Measurements from ENCODE around the gene XCL1.

XCL1 gene

GRCh38 chr1:168621356-168621755 lies 45.0 kb downstream of the XCL1 start:
- Histone ChIP-seq H3K4ac (ENCODE audit: low read depth, low read length) (no peak overlapping the region), H3K4me3 (ENCODE audit: low read depth, low read length) (no peak overlapping the region), H3K27me3 (ENCODE audit: insufficient read depth, low read length) (no peaks in the 10 kb centered on the region), H4K8ac (ENCODE audit: low read depth, low read length) (no peak overlapping the region), H4K12ac (ENCODE audit: low read depth, low read length) (no peak overlapping the region), H3K23ac (ENCODE audit: low read length) (no peak overlapping the region), H2BK12ac (ENCODE audit: low read length) (peak overlapping the region; percentile 70), H4K91ac (ENCODE audit: low read depth, low read length) (peak overlapping the region; percentile 98), H3K4me2 (ENCODE audit: low read length) (no peak overlapping the region), H2BK120ac (ENCODE audit: insufficient read depth, low read length, poor library complexity) (peak overlapping the region; percentile 99), H3K79me1 (ENCODE audit: low read length) (peaks cover 32% of the 10 kb centered on the region), H2BK5ac (ENCODE audit: low read depth, low read length, poor library complexity) (peak overlapping the region; percentile 85), H3K9ac (ENCODE audit: low read length) (no peak overlapping the region), H3K18ac (ENCODE audit: low read length) (no peak overlapping the region), H3K9me3 (ENCODE audit: insufficient read depth, low read depth, low read length) (no peaks in the 10 kb centered on the region), H2AK5ac (ENCODE audit: low read length) (no peak overlapping the region), H3K27ac (ENCODE audit: low read depth, low read length) (peak overlapping the region; percentile 100), H3K36me3 (ENCODE audit: control insufficient read depth in 1 of 2, insufficient read depth in 2 of 2, low read length in 2 of 2) (no peaks in the 10 kb centered on the region), H2AFZ (ENCODE audit: insufficient read depth, low read length, poor library complexity) (no peak overlapping the region), H3K79me2 (ENCODE audit: control insufficient read depth, insufficient read depth, low read length, poor library complexity) (no peaks in the 10 kb centered on the region), H3K4me1 (ENCODE audit: control insufficient read depth in 1 of 2, insufficient read depth in 2 of 2, low read length in 2 of 2) (peaks cover 0 to 11% of the 10 kb centered on the region in 2 experiments), H3K14ac (ENCODE audit: low read length) (peak overlapping the region; percentile 97)
- DNase-seq = peak; percentile 74 to 84
- no CpG with 5 or more reads among the region's 1 CpG for WGBS (ENCODE audit: extremely low coverage, insufficient coverage, insufficient read length)

GRCh38 chr1:168623003-168623828 lies 46.8 kb downstream of the XCL1 start:
- H2AFZ ChIP-seq (ENCODE audit: insufficient read depth, low read length, poor library complexity) = no peak overlapping the region
- no CpG with 5 or more reads among the region's 8 CpGs for WGBS (ENCODE audit: extremely low coverage, insufficient coverage, insufficient read length)

DNA sequence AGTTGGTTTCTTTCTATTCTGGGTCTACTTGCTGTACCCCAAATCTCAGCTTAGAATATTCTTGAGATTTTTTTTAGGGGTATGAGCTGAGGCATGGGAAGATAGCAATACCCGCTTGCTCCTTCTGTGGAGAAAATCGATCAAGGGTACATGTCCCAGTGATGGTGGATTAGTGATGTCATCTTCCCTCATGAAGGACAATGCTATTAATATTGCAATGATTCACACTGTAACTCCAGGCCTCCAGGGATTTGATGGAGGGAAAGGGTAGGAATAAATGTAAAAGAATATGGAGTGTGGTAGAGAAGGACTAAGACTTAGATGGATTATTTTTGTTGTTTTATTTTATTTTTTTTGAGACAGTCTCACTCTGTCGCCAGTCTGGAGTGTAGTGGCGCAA lies 47.4 kb downstream of the XCL1 start:
- peak overlapping the region; percentile 93 for H4K91ac ChIP-seq (ENCODE audit: low read depth, low read length)
- peak overlapping the region; percentile 69 for H2BK5ac ChIP-seq (ENCODE audit: low read depth, low read length, poor library complexity)
- H3K4ac ChIP-seq (ENCODE audit: low read depth, low read length) = peak overlapping the region; percentile 83
- H3K79me2 ChIP-seq (ENCODE audit: control insufficient read depth, insufficient read depth, low read length, poor library complexity) = no peaks in the 10 kb centered on the region
- no peak overlapping the region for H3K18ac ChIP-seq (ENCODE audit: low read length)
- H3K23ac ChIP-seq (ENCODE audit: low read length) = no peak overlapping the region
- peak overlapping the region; percentile 79 for H3K14ac ChIP-seq (ENCODE audit: low read length)
- no peak for DNase-seq
- H4K8ac ChIP-seq (ENCODE audit: low read depth, low read length) = peak overlapping the region; percentile 58
- H3K4me3 ChIP-seq (ENCODE audit: low read depth, low read length) = no peak overlapping the region
- WGBS (ENCODE audit: extremely low coverage, insufficient coverage, insufficient read length) = no CpG with 5 or more reads among the region's 4 CpGs
- H2BK120ac ChIP-seq (ENCODE audit: insufficient read depth, low read length, poor library complexity) = peak overlapping the region; percentile 90
- H3K9ac ChIP-seq (ENCODE audit: low read length) = no peak overlapping the region
- H3K4me2 ChIP-seq (ENCODE audit: low read length) = no peak overlapping the region
- H3K36me3 ChIP-seq (ENCODE audit: control insufficient read depth in 1 of 2, insufficient read depth in 2 of 2, low read length in 2 of 2) = no peaks in the 10 kb centered on the region
- no peaks in the 10 kb centered on the region for H3K9me3 ChIP-seq (ENCODE audit: insufficient read depth, low read depth, low read length)
- H2AFZ ChIP-seq (ENCODE audit: insufficient read depth, low read length, poor library complexity) = no peak overlapping the region
- peak overlapping the region; percentile 78 for H3K27ac ChIP-seq (ENCODE audit: low read depth, low read length)
- H3K79me1 ChIP-seq (ENCODE audit: low read length) = peaks cover 35% of the 10 kb centered on the region
- H4K12ac ChIP-seq (ENCODE audit: low read depth, low read length) = no peak overlapping the region
- H2AK5ac ChIP-seq (ENCODE audit: low read length) = no peak overlapping the region
- H2BK12ac ChIP-seq (ENCODE audit: low read length) = peak overlapping the region; percentile 97
- peaks cover 0 to 11% of the 10 kb centered on the region in 2 experiments for H3K4me1 ChIP-seq (ENCODE audit: control insufficient read depth in 1 of 2, insufficient read depth in 2 of 2, low read length in 2 of 2)
- no peaks in the 10 kb centered on the region for H3K27me3 ChIP-seq (ENCODE audit: insufficient read depth, low read length)

More at GRCh38 chr1:168623003-168623828, 46.8 kb downstream of the XCL1 start:
- Histone ChIP-seq H2AK5ac (ENCODE audit: low read length) (no peak overlapping the region), H3K23ac (ENCODE audit: low read length) (no peak overlapping the region), H4K91ac (ENCODE audit: low read depth, low read length) (peak overlapping the region; percentile 93), H4K8ac (ENCODE audit: low read depth, low read length) (no peak overlapping the region), H3K4me3 (ENCODE audit: low read depth, low read length) (no peak overlapping the region), H3K4me2 (ENCODE audit: low read length) (no peak overlapping the region), H3K36me3 (ENCODE audit: control insufficient read depth in 1 of 2, insufficient read depth in 2 of 2, low read length in 2 of 2) (no peaks in the 10 kb centered on the region), H3K4ac (ENCODE audit: low read depth, low read length) (no peak overlapping the region), H3K9ac (ENCODE audit: low read length) (no peak overlapping the region), H2BK12ac (ENCODE audit: low read length) (peak overlapping the region; percentile 76), H2BK5ac (ENCODE audit: low read depth, low read length, poor library complexity) (peak overlapping the region; percentile 83), H3K27me3 (ENCODE audit: insufficient read depth, low read length) (no peaks in the 10 kb centered on the region), H3K9me3 (ENCODE audit: insufficient read depth, low read depth, low read length) (no peaks in the 10 kb centered on the region), H2BK120ac (ENCODE audit: insufficient read depth, low read length, poor library complexity) (peak overlapping the region; percentile 90), H3K79me1 (ENCODE audit: low read length) (peaks cover 35% of the 10 kb centered on the region), H3K18ac (ENCODE audit: low read length) (no peak overlapping the region), H3K14ac (ENCODE audit: low read length) (no peak overlapping the region), H3K4me1 (ENCODE audit: control insufficient read depth in 1 of 2, insufficient read depth in 2 of 2, low read length in 2 of 2) (peaks cover 0 to 11% of the 10 kb centered on the region in 2 experiments), H3K79me2 (ENCODE audit: control insufficient read depth, insufficient read depth, low read length, poor library complexity) (no peaks in the 10 kb centered on the region), H4K12ac (ENCODE audit: low read depth, low read length) (no peak overlapping the region), H3K27ac (ENCODE audit: low read depth, low read length) (peak overlapping the region; percentile 78)
- peak; percentile 83 to 86 for DNase-seq

- Histone ChIP-seq H2BK120ac (ENCODE audit: insufficient read depth, low read length, poor library complexity) (peak overlapping the region; percentile 75), H3K9ac (ENCODE audit: low read length) (no peak overlapping the region), H3K18ac (ENCODE audit: low read length) (peak overlapping the region; percentile 55), H2BK5ac (ENCODE audit: low read depth, low read length, poor library complexity) (peak overlapping the region; percentile 46), H3K36me3 (ENCODE audit: control insufficient read depth in 1 of 2, insufficient read depth in 2 of 2, low read length in 2 of 2) (no peaks in the 10 kb centered on the region), H3K79me2 (ENCODE audit: control insufficient read depth, insufficient read depth, low read length, poor library complexity) (no peaks in the 10 kb centered on the region), H2BK12ac (ENCODE audit: low read length) (peak overlapping the region; percentile 79), H3K4me2 (ENCODE audit: low read length) (no peak overlapping the region), H3K27ac (ENCODE audit: low read depth, low read length) (no peak overlapping the region), H2AK5ac (ENCODE audit: low read length) (peak overlapping the region; percentile 82), H2AFZ (ENCODE audit: insufficient read depth, low read length, poor library complexity) (no peak overlapping the region), H3K27me3 (ENCODE audit: insufficient read depth, low read length) (no peaks in the 10 kb centered on the region), H4K8ac (ENCODE audit: low read depth, low read length) (no peak overlapping the region), H3K79me1 (ENCODE audit: low read length) (peaks cover 26% of the 10 kb centered on the region), H3K4me1 (ENCODE audit: control insufficient read depth in 1 of 2, insufficient read depth in 2 of 2, low read length in 2 of 2) (peaks cover 2 to 4% of the 10 kb centered on the region in 2 experiments), H3K14ac (ENCODE audit: low read length) (peak overlapping the region; percentile 35), H4K12ac (ENCODE audit: low read depth, low read length) (no peak overlapping the region), H4K91ac (ENCODE audit: low read depth, low read length) (peak overlapping the region; percentile 66), H3K4ac (ENCODE audit: low read depth, low read length) (peak overlapping the region; percentile 54), H3K4me3 (ENCODE audit: low read depth, low read length) (no peak overlapping the region), H3K23ac (ENCODE audit: low read length) (no peak overlapping the region), H3K9me3 (ENCODE audit: insufficient read depth, low read depth, low read length) (no peaks in the 10 kb centered on the region)
- no peak for DNase-seq
- WGBS (ENCODE audit: extremely low coverage, insufficient coverage, insufficient read length) = no CpG with 5 or more reads among the region's 4 CpGs
These were observed 49.9 kb downstream of the XCL1 start for GRCh38 chr1:168626326-168626725.

Measured in trophoblast cell (in vitro differentiated cells and primary cell).